Measurements from ENCODE around the gene ZBP1. TPM values are rescaled to one million over a fixed set of nuclear protein-coding genes. Genes with fewer than 3 reads are reported as not detected.
A peak's percentile ranks its signal among the peaks of the same experiment; 100 is the strongest.
"Not testable (repeated sequence)": the region's sequence is repeated elsewhere in the genome, so short reads cannot be mapped to it uniquely, and the experiment has no call there.

The ZBP1 gene
- total RNA-seq, 1 experiment from 2014 or later, result 5.2 TPM

- DNase-seq (ENCODE audit: low read depth), result no peak
Observed at GRCh38 chr20:57647006-57647932, 27.0 kb upstream of the ZBP1 start.

GRCh38 chr20:57638895-57639236 lies 18.6 kb upstream of the ZBP1 start:
- DNase-seq (ENCODE audit: low read depth), result no peak

GRCh38 chr20:57638173-57638894 lies 18.1 kb upstream of the ZBP1 start:
- peak; percentile 59 for DNase-seq (ENCODE audit: low read depth)

GRCh38 chr20:57633945-57634491 lies 13.8 kb upstream of the ZBP1 start:
- no peak for DNase-seq (ENCODE audit: low read depth)

GRCh38 chr20:57632286-57632685 lies 12.1 kb upstream of the ZBP1 start:
- no peak for DNase-seq (ENCODE audit: low read depth)

GRCh38 chr20:57630061-57630460 lies 9.8 kb upstream of the ZBP1 start:
- no peak for DNase-seq (ENCODE audit: low read depth)

- DNase-seq (ENCODE audit: low read depth), result not testable (repeated sequence)
Observed at GRCh38 chr20:57629491-57629901, 9.3 kb upstream of the ZBP1 start.

- not testable (repeated sequence) for DNase-seq (ENCODE audit: low read depth)
Observed at GRCh38 chr20:57628962-57629308, 8.7 kb upstream of the ZBP1 start.

- no peak for DNase-seq (ENCODE audit: low read depth)
Observed at GRCh38 chr20:57628047-57628961, 8.1 kb upstream of the ZBP1 start.

- no peak for DNase-seq (ENCODE audit: low read depth)
Observed at GRCh38 chr20:57627339-57627738, 7.1 kb upstream of the ZBP1 start.

- DNase-seq (ENCODE audit: low read depth), result no peak
Observed at GRCh38 chr20:57625978-57626377, 5.8 kb upstream of the ZBP1 start.

GRCh38 chr20:57625181-57625958 lies 5.1 kb upstream of the ZBP1 start:
- DNase-seq (ENCODE audit: low read depth), result no peak

- no peak for DNase-seq (ENCODE audit: low read depth)
Observed at GRCh38 chr20:57624124-57624523, 3.9 kb upstream of the ZBP1 start.

GRCh38 chr20:57622579-57623381 lies 2.6 kb upstream of the ZBP1 start:
- DNase-seq (ENCODE audit: low read depth), result peak; percentile 91

GRCh38 chr20:57622201-57622570 lies 2.0 kb upstream of the ZBP1 start:
- no peak for DNase-seq (ENCODE audit: low read depth)

GRCh38 chr20:57621421-57622200 lies 1.4 kb upstream of the ZBP1 start:
- DNase-seq (ENCODE audit: low read depth), result no peak

- no peak for DNase-seq (ENCODE audit: low read depth)
Observed at GRCh38 chr20:57620999-57621398, 773 bp upstream of the ZBP1 start.

GRCh38 chr20:57619051-57619831 lies 985 bp downstream of the ZBP1 start:
- DNase-seq (ENCODE audit: low read depth), result no peak

- no peak for DNase-seq (ENCODE audit: low read depth)
Observed at GRCh38 chr20:57618764-57619050, 1.5 kb downstream of the ZBP1 start.
